IMR-90 (cell line): Measurements from ENCODE around the gene PFKP. TPM values are rescaled to one million over a fixed set of nuclear protein-coding genes. Genes with fewer than 3 reads are reported as not detected.

Experiments
- BHLHE40 ChIP-seq: fragments of 150-350 bp; IDR thresholded peaks from 2 replicates; pipeline ENCODE4 v1.6.1; 2016; ENCODE audit warnings: mild to moderate bottlenecking, low read depth, low read length
- ELK1 ChIP-seq: fragments of 150-350 bp; IDR thresholded peaks from 2 replicates; pipeline ENCODE4 v1.6.1; 2016; ENCODE audit warnings: low read depth, mild to moderate bottlenecking, low read length, moderate library complexity, borderline replicate concordance
- polyA plus RNA-seq, 3 experiments: library from polyadenylated mRNA; depleted of rRNA; stranded (reverse); fragments of >200 nt; gene quantifications; 2 replicates each; pipeline ENCODE4 v1.2.3, GENCODE V29; 2012; ENCODE audit warnings: low replicate concordance in 1 of 3
- total RNA-seq: library from RNA; depleted of rRNA; stranded (reverse); fragments of >200 nt; gene quantifications from 2 replicates; pipeline ENCODE4 v1.2.3, GENCODE V29; 2012

PFKP gene
- total and polyA plus RNA-seq, 2 of the 4 experiments (the other 2 are of a cell fraction): 223 to 294 TPM

GRCh38 chr10:3172446-3173170, 105.3 kb downstream of the PFKP start, which contains the start of gene PITRM1 (continued):
- TF ChIP-seq ELK1: no peak
- no peak for TF ChIP-seq BHLHE40
